SK-N-SH (cell line): ENCODE data around the gene LY6G6D.

Source experiments
- CTCF ChIP-seq: fragments of 200-600 bp; sonication (generic); IDR thresholded peaks from 2 replicates; pipeline ENCODE4 v1.6.1; 2017; ENCODE audit warnings: antibody characterized with exemption, mild to moderate bottlenecking, moderate library complexity
- FOXJ3 ChIP-seq: sonication (generic); formaldehyde crosslinking; IDR thresholded peaks from 2 replicates; pipeline ENCODE4 v1.5.1; 2020; ENCODE audit warnings: mild to moderate bottlenecking, missing genetic modification reagents
- GATA2 ChIP-seq: sonication (generic); formaldehyde crosslinking; IDR thresholded peaks from 2 replicates; pipeline ENCODE4 v1.5.0; 2020; ENCODE audit warnings: mild to moderate bottlenecking, missing genetic modification reagents
- MAX ChIP-seq: IDR thresholded peaks from 2 replicates; pipeline ENCODE4 v1.4.0; 2012; ENCODE audit warnings: low read depth
- MXI1 ChIP-seq: IDR thresholded peaks from 2 replicates; pipeline ENCODE4 v1.6.1; 2012; ENCODE audit warnings: mild to moderate bottlenecking, low read depth, low read length, improper control_type of control experiment
- RAD21 ChIP-seq: IDR thresholded peaks from 2 replicates; pipeline ENCODE4 v1.6.1; 2012; ENCODE audit warnings: mild to moderate bottlenecking, low read length
- SMC3 ChIP-seq: IDR thresholded peaks from 2 replicates; pipeline ENCODE4 v1.6.1; 2012; ENCODE audit warnings: low read depth, low read length, improper control_type of control experiment
- USF2 ChIP-seq: fragments of 150-350 bp; IDR thresholded peaks from 2 replicates; pipeline ENCODE4 v1.6.1; 2017; ENCODE audit warnings: antibody characterized with exemption, low read length, low read depth, borderline replicate concordance
- ZBTB33 ChIP-seq: IDR thresholded peaks from 2 replicates; pipeline ENCODE4 v1.4.0; 2012; ENCODE audit warnings: low read depth, borderline replicate concordance

- TF ChIP-seq USF2 = no peak
- TF ChIP-seq CTCF = no peak
- TF ChIP-seq MAX = no peak
- TF ChIP-seq MXI1 = no peak
- TF ChIP-seq ZBTB33 = no peak
- TF ChIP-seq SMC3 = no peak
- no peak for TF ChIP-seq FOXJ3 (CRISPR knock-in tag)
- TF ChIP-seq GATA2 (CRISPR knock-in tag) = no peak
- TF ChIP-seq RAD21 = no peak
Observed at GRCh38 chr6:31742894-31743293, 27.7 kb downstream of the LY6G6D start.
